Activated CD8-positive, alpha-beta T cell treated with anti-CD3 and anti-CD28 coated beads for 36 hours (primary cell): ENCODE results near the gene AREG. TPM values are rescaled to one million over a fixed set of nuclear protein-coding genes. Genes with fewer than 3 reads are reported as not detected.

Experiments
- ATAC-seq: fragments of 200-7000 bp; cut with Tn5 transposase; one replicate; pipeline ENCODE4 v1.10.0; 2021; ENCODE audit warnings: mild to moderate bottlenecking, moderate library complexity
- CTCF ChIA-PET: fragments of 350-600 bp; sonication (Branson Sonifier 250); formaldehyde crosslinking; loops from one replicate; lab custom pipeline; 2021; ENCODE audit warnings: antibody characterized with exemption; lab: Charles Lee
- POLR2A ChIA-PET: fragments of 350-600 bp; sonication (Branson Sonifier 250); formaldehyde crosslinking; loops from one replicate; lab custom pipeline; 2021; ENCODE audit warnings: antibody characterized with exemption; lab: Charles Lee
- DNase-seq: peaks from one replicate; pipeline ENCODE4 v3.0.0-alpha.2; 2020
- H3K27ac Mint-ChIP-seq: one replicate; pipeline ENCODE4 v1.8.0; 2021; ENCODE audit warnings: mild to moderate bottlenecking, mixed read lengths
- H3K27me3 Mint-ChIP-seq: one replicate; pipeline ENCODE4 v1.8.0; 2021; ENCODE audit warnings: mixed read lengths
- H3K36me3 Mint-ChIP-seq: one replicate; pipeline ENCODE4 v1.8.0; 2021; ENCODE audit warnings: low read depth, mixed read lengths
- H3K4me1 Mint-ChIP-seq: one replicate; pipeline ENCODE4 v1.8.0; 2021; ENCODE audit warnings: low read depth, mixed read lengths
- H3K4me3 Mint-ChIP-seq: one replicate; pipeline ENCODE4 v1.8.0; 2021; ENCODE audit warnings: mild to moderate bottlenecking, moderate library complexity, mixed read lengths
- H3K9me3 Mint-ChIP-seq: one replicate; pipeline ENCODE4 v1.8.0; 2021; ENCODE audit warnings: mixed read lengths
- CTCF ChIP-seq: fragments of 200-600 bp; IDR thresholded peaks from one replicate; pipeline ENCODE4 v1.8.0; 2022; ENCODE audit warnings: antibody characterized with exemption, mild to moderate bottlenecking
- intact Hi-C: fragments of 100-400 bp; cut with micrococcal nuclease; formaldehyde crosslinking; loops from one replicate; pipeline ENCODE4 v1.10.0; 2022
- total RNA-seq, 2 experiments: library from RNA; stranded (reverse); gene quantifications; one replicate each; pipeline ENCODE4 v1.2.3, GENCODE V29; 2021

Gene AREG
- total RNA-seq, 2 experiments from 2014 or later = 0.67 to 0.99 TPM

GRCh38 chr4:74460833-74461232, 15.9 kb downstream of the AREG start:
- ATAC-seq = no peak
- ChIA-PET POLR2A (interaction anchor here (0.6 kb wide), 1 partner anchor 10 kb away, joined by 3 read pairs; no protein-coding TSS in a partner anchor), CTCF (interaction anchor here (1.2 kb wide), 1 partner anchor 141 kb away, joined by 3 read pairs; no protein-coding TSS in a partner anchor)
- Mint-ChIP-seq H3K36me3 (no peaks in the 10 kb centered on the region), H3K4me3 (no peak overlapping the region), H3K4me1 (no peaks in the 10 kb centered on the region), H3K27ac (no peak overlapping the region), H3K9me3 (peaks cover 3% of the 10 kb centered on the region), H3K27me3 (no peaks in the 10 kb centered on the region)
- no peak for DNase-seq
- intact Hi-C loops = no loop called here
- no peak for TF ChIP-seq CTCF

GRCh38 chr4:74463123-74463522, 18.2 kb downstream of the AREG start:
- TF ChIP-seq CTCF = no peak
- no peak for DNase-seq
- intact Hi-C loops = no loop called here
- ATAC-seq = no peak
- CTCF ChIA-PET = no interaction called here
- Mint-ChIP-seq H3K4me3 (no peak overlapping the region), H3K27me3 (peaks cover 2% of the 10 kb centered on the region), H3K4me1 (no peaks in the 10 kb centered on the region), H3K9me3 (peaks cover 3% of the 10 kb centered on the region), H3K36me3 (no peaks in the 10 kb centered on the region), H3K27ac (no peak overlapping the region)
- POLR2A ChIA-PET = no interaction called here

- peaks cover 3% of the 10 kb centered on the region for H3K9me3 Mint-ChIP-seq
- no peak for ATAC-seq
- no peaks in the 10 kb centered on the region for H3K4me1 Mint-ChIP-seq
- POLR2A ChIA-PET = no interaction called here
- no peak for DNase-seq
- intact Hi-C loops = no loop called here
- CTCF ChIA-PET = interaction anchor here (0.8 kb wide), 1 partner anchor 207 kb away, joined by 3 read pairs; no protein-coding TSS in a partner anchor
- no peak overlapping the region for H3K27ac Mint-ChIP-seq
- H3K36me3 Mint-ChIP-seq = no peaks in the 10 kb centered on the region
- peaks cover 2% of the 10 kb centered on the region for H3K27me3 Mint-ChIP-seq
- no peak for TF ChIP-seq CTCF
- H3K4me3 Mint-ChIP-seq = no peak overlapping the region
These were observed 19.4 kb downstream of the AREG start for GRCh38 chr4:74464291-74464690.

GRCh38 chr4:74466242-74466641, 21.3 kb downstream of the AREG start:
- Mint-ChIP-seq H3K36me3 (no peaks in the 10 kb centered on the region), H3K27ac (no peak overlapping the region), H3K4me3 (no peak overlapping the region), H3K27me3 (peaks cover 4% of the 10 kb centered on the region), H3K4me1 (no peaks in the 10 kb centered on the region), H3K9me3 (no peaks in the 10 kb centered on the region)
- no peak for TF ChIP-seq CTCF
- POLR2A ChIA-PET = no interaction called here
- no peak for DNase-seq
- intact Hi-C loops = no loop called here
- CTCF ChIA-PET = no interaction called here
- ATAC-seq = no peak

GRCh38 chr4:74471264-74471663, 26.3 kb downstream of the AREG start:
- Mint-ChIP-seq H3K4me3 (no peak overlapping the region), H3K4me1 (no peaks in the 10 kb centered on the region), H3K9me3 (no peaks in the 10 kb centered on the region), H3K27me3 (peaks cover 16% of the 10 kb centered on the region), H3K36me3 (no peaks in the 10 kb centered on the region), H3K27ac (no peak overlapping the region)
- DNase-seq (no peak), ATAC-seq (no peak)
- ChIA-PET POLR2A (interaction anchor here (0.6 kb wide), 1 partner anchor 10 kb away, joined by 3 read pairs; no protein-coding TSS in a partner anchor), CTCF (interaction anchor here (0.7 kb wide), 1 partner anchor 9 kb away, joined by 3 read pairs; no protein-coding TSS in a partner anchor)
- TF ChIP-seq CTCF = no peak
- intact Hi-C loops = no loop called here
